ENCODE measurements around the gene PRM1.

The PRM1 gene

GRCh38 chr16:11326737-11327276 is 45.7 kb upstream of the PRM1 start:
- DNase-seq (ENCODE audit: low spot score), result no peak
- no peak for TF ChIP-seq CTCF (IDR thresholded peaks at IDR 0.05; ENCODE audit: extremely low read depth, missing control alignments)

- no peak for DNase-seq (ENCODE audit: low spot score)
- no peak for TF ChIP-seq CTCF (IDR thresholded peaks at IDR 0.05; ENCODE audit: extremely low read depth, missing control alignments)
These were observed 45.1 kb upstream of the PRM1 start for GRCh38 chr16:11326084-11326736.

- DNase-seq (ENCODE audit: low spot score), result no peak
- no peak for TF ChIP-seq CTCF (IDR thresholded peaks at IDR 0.05; ENCODE audit: extremely low read depth, missing control alignments)
These were observed 44.4 kb upstream of the PRM1 start for GRCh38 chr16:11325404-11326083.

- no peak for DNase-seq (ENCODE audit: low spot score)
- TF ChIP-seq CTCF (IDR thresholded peaks at IDR 0.05; ENCODE audit: extremely low read depth, missing control alignments), result no peak
These were observed 42.6 kb upstream of the PRM1 start for GRCh38 chr16:11323551-11324336.

- no peak for TF ChIP-seq CTCF (IDR thresholded peaks at IDR 0.05; ENCODE audit: extremely low read depth, missing control alignments)
- DNase-seq (ENCODE audit: low spot score), result no peak
These were observed 41.7 kb upstream of the PRM1 start for GRCh38 chr16:11322823-11323222.

- TF ChIP-seq CTCF (IDR thresholded peaks at IDR 0.05; ENCODE audit: extremely low read depth, missing control alignments), result no peak
- no peak for DNase-seq (ENCODE audit: low spot score)
These were observed 40.5 kb upstream of the PRM1 start for GRCh38 chr16:11321662-11322061.

GRCh38 chr16:11320170-11320569 is 39.0 kb upstream of the PRM1 start:
- DNase-seq (ENCODE audit: low spot score), result no peak
- no peak for TF ChIP-seq CTCF (IDR thresholded peaks at IDR 0.05; ENCODE audit: extremely low read depth, missing control alignments)
